H1 (cell line): ENCODE measurements around the gene RPL18. TPM values are rescaled to one million over a fixed set of nuclear protein-coding genes. Genes with fewer than 3 reads are reported as not detected.

Experiments used
- CTCF ChIA-PET: fragments of 300-600 bp; sonication (Branson Sonifier 250); formaldehyde crosslinking; loops from one replicate; lab custom pipeline; 2021; ENCODE audit not compliant: partially characterized antibody; lab: Charles Lee
- POLR2A ChIA-PET: fragments of 300-600 bp; sonication (Branson Sonifier 250); formaldehyde crosslinking; loops from one replicate; lab custom pipeline; 2021; ENCODE audit warnings: inconsistent platforms; ENCODE audit not compliant: partially characterized antibody; lab: Charles Lee
- DNase-seq, 2 experiments: peaks; one replicate each; pipeline versions ENCODE4 v3.0.0 to v3.0.0-alpha.2; 2010 to 2022; ENCODE audit warnings: low spot score in 2 of 2, low read depth in 1 of 2, mixed read lengths in 1 of 2
- FAIRE-seq: peaks from 2 replicates; lab custom pipeline; 2011; peaks lifted over from hg19 to GRCh38; lab: Jason Lieb, UNC
- H2AFZ ChIP-seq: 2 replicates; pipeline ENCODE4 v1.8.1; 2012; ENCODE audit warnings: low read length, inconsistent platforms
- H2AK5ac ChIP-seq: 2 replicates; pipeline ENCODE4 v1.6.1; 2013; ENCODE audit warnings: low read depth, low read length
- H2BK120ac ChIP-seq: replicated peaks from 2 replicates; pipeline ENCODE3; 2013; ENCODE audit warnings: low read depth, low read length, inconsistent platforms
- H2BK12ac ChIP-seq: 2 replicates; pipeline ENCODE4 v1.6.1; 2013; ENCODE audit warnings: low read depth, low read length
- H2BK15ac ChIP-seq: 2 replicates; pipeline ENCODE4 v1.6.1; 2013; ENCODE audit warnings: low read length
- H2BK20ac ChIP-seq: 2 replicates; pipeline ENCODE4 v1.6.1; 2013; ENCODE audit warnings: low read length
- H2BK5ac ChIP-seq: 2 replicates; pipeline ENCODE4 v1.6.1; 2013; ENCODE audit warnings: low read depth, low read length
- H3K14ac ChIP-seq: 2 replicates; pipeline ENCODE4 v1.6.1; 2013; ENCODE audit warnings: inconsistent platforms; ENCODE audit not compliant: insufficient read length
- H3K18ac ChIP-seq: 2 replicates; pipeline ENCODE4 v1.6.1; 2013; ENCODE audit warnings: low read length; ENCODE audit errors: extremely low read depth
- H3K23ac ChIP-seq: 2 replicates; pipeline ENCODE4 v1.6.1; 2013; ENCODE audit warnings: inconsistent platforms; ENCODE audit not compliant: insufficient read length
- H3K23me2 ChIP-seq: 2 replicates; pipeline ENCODE4 v1.6.1; 2013; ENCODE audit warnings: low read depth, low read length
- H3K27ac ChIP-seq: 2 replicates; pipeline ENCODE4 v1.6.1; 2011; ENCODE audit warnings: low read depth, low read length, inconsistent platforms
- H3K27me3 ChIP-seq, 4 experiments: replicated peaks in 1 of 4; 1 replicate in 1 of 4; 2 replicates in 3 of 4; pipeline versions ENCODE4 v1.6.1 to v1.8.1; 2011 to 2013; ENCODE audit warnings: low read length in 3 of 4, mild to moderate bottlenecking in 3 of 4, inconsistent platforms in 2 of 4, mixed read lengths in 2 of 4, moderate library complexity in 1 of 4; ENCODE audit not compliant: control insufficient read depth in 3 of 4, insufficient read depth in 3 of 4; ENCODE audit errors: extremely low read depth in 1 of 4
- H3K36me3 ChIP-seq, 4 experiments: 2 replicates each; pipeline versions ENCODE4 v1.6.1 to v1.8.1; 2011 to 2013; ENCODE audit warnings: mild to moderate bottlenecking in 4 of 4, low read length in 3 of 4, moderate library complexity in 2 of 4, control low read depth in 1 of 4, inconsistent platforms in 1 of 4; ENCODE audit not compliant: insufficient read depth in 4 of 4, control insufficient read depth in 2 of 4
- H3K4ac ChIP-seq: replicated peaks from 2 replicates; pipeline ENCODE3; 2013; ENCODE audit warnings: low read length, low read depth, mixed read lengths, inconsistent platforms; ENCODE audit not compliant: insufficient read length
- H3K4me1 ChIP-seq, 4 experiments: replicated peaks in 1 of 4; 1 replicate in 1 of 4; 2 replicates in 3 of 4; pipeline versions ENCODE4 v1.6.1 to v1.8.1; 2011 to 2013; ENCODE audit warnings: low read length in 3 of 4, inconsistent platforms in 2 of 4, mixed read lengths in 1 of 4; ENCODE audit not compliant: insufficient read depth in 4 of 4, control insufficient read depth in 3 of 4
- H3K4me2 ChIP-seq, 2 experiments: 2 replicates each; pipeline versions ENCODE4 v1.6.1 to v1.8.1; 2011 to 2013; ENCODE audit warnings: low read depth in 2 of 2, low read length in 2 of 2, control low read depth in 1 of 2, inconsistent platforms in 1 of 2, mild to moderate bottlenecking in 1 of 2; ENCODE audit not compliant: insufficient read depth in 1 of 2
- H3K4me3 ChIP-seq, 4 experiments: fragments of 200-600, 300-600 bp in 1 of 4; sonication (generic), shearing (Covaris generic), sonication (Bioruptor Twin) in 1 of 4; 2 replicates each; pipeline versions ENCODE4 v1.5.1 to v1.8.1; 2011 to 2016; ENCODE audit warnings: low read length in 4 of 4, low read depth in 3 of 4, control low read depth in 2 of 4, inconsistent platforms in 2 of 4, mild to moderate bottlenecking in 2 of 4, mixed read lengths in 1 of 4, moderate library complexity in 1 of 4; ENCODE audit not compliant: insufficient read depth in 2 of 4; ENCODE audit errors: extremely low read depth in 1 of 4
- H3K56ac ChIP-seq: replicated peaks from 2 replicates; pipeline ENCODE3; 2013; ENCODE audit warnings: low read depth, mild to moderate bottlenecking, mixed read lengths, low read length, inconsistent platforms; ENCODE audit not compliant: insufficient read length
- H3K79me1 ChIP-seq: 2 replicates; pipeline ENCODE4 v1.6.1; 2013; ENCODE audit warnings: low read depth, low read length, control low read depth
- H3K79me2 ChIP-seq, 2 experiments: 2 replicates each; pipeline versions ENCODE4 v1.6.1 to v1.8.1; 2012 to 2013; ENCODE audit warnings: low read length in 2 of 2, mild to moderate bottlenecking in 2 of 2, inconsistent platforms in 1 of 2; ENCODE audit not compliant: insufficient read depth in 2 of 2, control insufficient read depth in 1 of 2
- H3K9ac ChIP-seq, 4 experiments: replicated peaks in 1 of 4; 1 replicate in 1 of 4; 2 replicates in 3 of 4; pipeline versions ENCODE4 v1.6.1 to v1.8.1; 2011 to 2013; ENCODE audit warnings: low read depth in 3 of 4, low read length in 3 of 4, control low read depth in 2 of 4, mild to moderate bottlenecking in 2 of 4, moderate library complexity in 2 of 4, inconsistent platforms in 1 of 4; ENCODE audit errors: extremely low read depth in 1 of 4
- H3K9me3 ChIP-seq, 2 experiments: 2 replicates each; pipeline versions ENCODE4 v1.6.1 to v1.8.1; 2012 to 2013; ENCODE audit warnings: mild to moderate bottlenecking in 2 of 2, moderate library complexity in 2 of 2, control low read depth in 1 of 2, inconsistent platforms in 1 of 2, low read depth in 1 of 2, low read length in 1 of 2, mixed read lengths in 1 of 2; ENCODE audit not compliant: insufficient read depth in 2 of 2
- H4K20me1 ChIP-seq, 2 experiments: replicated peaks in 1 of 2; 2 replicates each; pipeline versions ENCODE3 to v1.8.1; 2011 to 2013; ENCODE audit warnings: inconsistent platforms in 2 of 2, low read length in 2 of 2, mild to moderate bottlenecking in 1 of 2; ENCODE audit not compliant: insufficient read depth in 2 of 2, control insufficient read depth in 1 of 2
- H4K5ac ChIP-seq: 2 replicates; pipeline ENCODE4 v1.6.1; 2013; ENCODE audit warnings: low read length, low read depth, mixed read lengths, inconsistent platforms; ENCODE audit not compliant: insufficient read length
- H4K8ac ChIP-seq: 2 replicates; pipeline ENCODE4 v1.8.0; 2013; ENCODE audit warnings: mild to moderate bottlenecking, moderate library complexity, low read length, inconsistent platforms; ENCODE audit not compliant: insufficient read depth; ENCODE audit errors: extremely low read depth
- H4K91ac ChIP-seq: replicated peaks from 2 replicates; pipeline ENCODE3; 2013; ENCODE audit warnings: low read length, mixed read lengths, inconsistent platforms; ENCODE audit not compliant: insufficient read length
- EGR1 ChIP-seq: IDR thresholded peaks from 2 replicates; pipeline ENCODE4 v1.6.1; 2011; ENCODE audit warnings: low read depth, low read length, borderline replicate concordance
- KDM1A ChIP-seq: fragments of 200-600, 300-600 bp; sonication (generic); IDR thresholded peaks from 2 replicates; pipeline ENCODE4 v1.7.1; 2016; ENCODE audit warnings: mild to moderate bottlenecking, low read length, borderline replicate concordance
- KDM5A ChIP-seq: fragments of 200-600 bp; IDR thresholded peaks from 2 replicates; pipeline ENCODE4 v1.7.1; 2012; ENCODE audit warnings: mild to moderate bottlenecking, low read length, inconsistent platforms, mixed read lengths
- RBBP5 ChIP-seq: IDR thresholded peaks from 2 replicates; pipeline ENCODE4 v1.7.1; 2012; ENCODE audit warnings: low read depth, mild to moderate bottlenecking, inconsistent platforms, low read length, moderate library complexity, borderline replicate concordance
- TAF7 ChIP-seq: optimal IDR thresholded peaks from 2 replicates; pipeline ENCODE3; 2011; ENCODE audit warnings: low read depth, mild to moderate bottlenecking, inconsistent platforms, low read length, moderate library complexity, borderline replicate concordance
- WGBS, 2 experiments: shearing (Covaris generic) in 1 of 2; methylation state at CpG; one replicate each; pipeline versions ENCODE4 v1.1.6 to v1.1.7; 2013 to 2015; ENCODE audit warnings: low lambda C conversion rate in 2 of 2, mixed read lengths in 2 of 2, inconsistent platforms in 1 of 2, low coverage in 1 of 2, missing lambda C conversion rate in 1 of 2; ENCODE audit not compliant: insufficient replicate concordance in 2 of 2, insufficient coverage in 1 of 2, insufficient read length in 1 of 2; ENCODE audit errors: extremely low coverage in 1 of 2, missing lambda C conversion rate in 1 of 2; 5-methylcytosine and 5-hydroxymethylcytosine counted together
- polyA plus RNA-seq, 7 experiments: library from polyadenylated mRNA; depleted of rRNA in 3 of 7; stranded (reverse) in 5 of 7; unstranded in 2 of 7; fragments of >200 nt in 5 of 7; fragments of 200-250 nt in 2 of 7; gene quantifications; 1 replicate in 5 of 7; 2 replicates in 1 of 7; 4 replicates in 1 of 7; pipeline versions ENCODE4 v1.2.1 to v1.2.3, GENCODE V29; 2011 to 2013; ENCODE audit warnings: missing spikeins in 2 of 7, mixed read lengths in 2 of 7
- total RNA-seq: library from RNA; stranded (reverse); fragmentation: NEBNext Ultra II Directional; extraction: Animal tissue kit (Norgen Biotek cat#: 25700); gene quantifications from 2 replicates; pipeline ENCODE4 v1.2.1, GENCODE V29; 2021

Gene RPL18
- total and polyA plus RNA-seq, 2 of the 8 experiments (the other 6 are each of a cell fraction or from before 2014, with no cell fraction given) = 1,669 to 2,789 TPM

DNA sequence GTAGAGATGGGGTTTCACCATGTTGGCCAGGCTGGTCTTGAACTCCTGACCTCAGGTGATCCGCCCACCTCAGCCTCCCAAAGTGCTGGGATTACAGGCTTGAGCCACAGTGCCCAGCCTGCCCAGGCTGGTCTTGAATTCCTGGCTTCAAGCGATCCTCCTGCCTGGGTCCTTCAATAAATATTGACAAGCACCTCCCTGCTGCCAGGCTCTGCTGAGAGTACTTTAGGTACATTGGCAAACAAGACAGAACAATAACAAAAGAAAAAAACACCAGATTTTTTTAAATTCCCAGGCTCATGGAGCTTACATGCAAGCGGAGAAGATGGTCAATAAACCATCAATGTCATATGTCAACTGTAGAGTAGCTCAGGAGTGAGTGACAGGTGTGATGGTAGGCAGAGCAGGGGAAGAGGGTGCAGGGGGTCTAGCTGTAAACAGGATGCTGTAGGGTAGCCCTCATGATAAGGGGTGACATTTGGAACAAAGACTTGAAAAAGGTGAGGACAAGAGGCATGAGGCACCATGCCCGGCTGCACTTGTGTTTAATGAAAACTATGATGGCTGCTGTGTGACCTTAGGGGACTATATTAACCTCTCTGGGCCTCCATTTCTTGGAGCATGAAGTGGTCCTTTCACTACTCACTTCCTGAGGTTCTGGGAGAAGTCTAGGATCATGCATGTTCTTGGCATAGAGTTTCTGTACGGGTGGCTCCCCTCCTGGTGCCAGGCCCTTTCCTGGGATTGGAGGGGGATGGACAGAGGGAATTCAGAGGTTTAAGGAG lies 47.4 kb downstream of the RPL18 start:
- DNase-seq (no peak), FAIRE-seq (no peak)
- H3K4me1 ChIP-seq = peaks cover 0 to 8% (median 3%) of the 10 kb centered on the region in 4 experiments; a peak in 5 of 7 replicates
- H3K14ac ChIP-seq = no peak overlapping the region
- H2AFZ ChIP-seq = no peak overlapping the region
- H3K36me3 ChIP-seq = no peaks in the 10 kb centered on the region
- no peaks in the 10 kb centered on the region for H3K79me1 ChIP-seq
- H3K4ac ChIP-seq = no peak overlapping the region
- no peak overlapping the region for H2BK5ac ChIP-seq
- H2BK120ac ChIP-seq = no peak overlapping the region
- peak overlapping the region; percentile 29; the same call in 1 of the 2 replicates for H2BK15ac ChIP-seq
- ChIA-PET CTCF (interaction anchor here (0.5 to 4.6 kb wide), 11 partner anchors 9 to 1510 kb away, joined by 3 to 29 read pairs (median 4); no protein-coding TSS in a partner anchor), POLR2A (interaction anchor here (0.6 to 2.3 kb wide), 5 partner anchors 12 to 81 kb away, joined by 3 to 9 read pairs (median 3); no protein-coding TSS in a partner anchor)
- no peak overlapping the region for H4K8ac ChIP-seq
- 74% methylated on average over 5 of the region's 5 CpGs; no CpG with 5 or more reads in 1 of the 2 experiments for WGBS, 2 experiments
- no peak overlapping the region for H3K4me3 ChIP-seq
- no peaks in the 10 kb centered on the region for H3K79me2 ChIP-seq
- H3K23ac ChIP-seq = no peak overlapping the region
- no peaks in the 10 kb centered on the region for H3K23me2 ChIP-seq
- no peak overlapping the region for H3K4me2 ChIP-seq
- no peaks in the 10 kb centered on the region for H4K20me1 ChIP-seq
- no peak overlapping the region for H3K27ac ChIP-seq
- H2BK12ac ChIP-seq = no peak overlapping the region
- no peaks in the 10 kb centered on the region for H3K9me3 ChIP-seq
- H3K56ac ChIP-seq = no peak overlapping the region
- H3K27me3 ChIP-seq = no peaks in the 10 kb centered on the region; a peak in 2 of 7 replicates
- H2AK5ac ChIP-seq = no peak overlapping the region
- H2BK20ac ChIP-seq = no peak overlapping the region
- H4K5ac ChIP-seq = no peak overlapping the region
- no peak overlapping the region for H3K18ac ChIP-seq
- peak overlapping the region; percentile 1 for H4K91ac ChIP-seq
- H3K9ac ChIP-seq = no peak overlapping the region
- TF ChIP-seq TAF7 (no peak), RBBP5 (no peak), KDM1A (peak; percentile 88; the same call in 1 of the 2 replicates), KDM5A (no peak), EGR1 (no peak)
